OCI-LY3 (cell line): Measurements from ENCODE around the gene LDB2.

Experiments used
- H2AFZ ChIP-seq: fragments of 200-600, 300-600 bp; shearing (Covaris generic); 2 replicates; pipeline ENCODE4 v1.6.0; 2014; ENCODE audit warnings: antibody characterized with exemption, low read depth, low read length
- H3K27ac ChIP-seq: fragments of 200-600, 300-600 bp; sonication (generic); 2 replicates; pipeline ENCODE4 v1.5.1; 2014; ENCODE audit warnings: mild to moderate bottlenecking, low read length, moderate library complexity, mixed read lengths
- H3K27me3 ChIP-seq: fragments of 200-600, 300-600 bp; sonication (generic); 2 replicates; pipeline ENCODE4 v1.6.1; 2014; ENCODE audit warnings: low read depth, low read length, mixed read lengths
- H3K36me3 ChIP-seq: fragments of 200-600, 300-600 bp; sonication (generic); replicated peaks from 2 replicates; pipeline ENCODE3; 2014; ENCODE audit warnings: low read depth, low read length, mixed read lengths
- H3K4me1 ChIP-seq: fragments of 300-600, 200-600 bp; sonication (generic); 2 replicates; pipeline ENCODE4 v1.6.1; 2014; ENCODE audit warnings: low read length, mixed read lengths
- H3K4me2 ChIP-seq: fragments of 200-600, 300-600 bp; sonication (generic); 2 replicates; pipeline ENCODE4 v1.6.1; 2014; ENCODE audit warnings: low read length, mixed read lengths
- H3K4me3 ChIP-seq: fragments of 300-600, 200-600 bp; sonication (generic); 2 replicates; pipeline ENCODE4 v1.5.1; 2014; ENCODE audit warnings: antibody characterized with exemption, mild to moderate bottlenecking, low read length, moderate library complexity
- H3K79me2 ChIP-seq: fragments of 300-600, 200-600 bp; shearing (Covaris generic); 2 replicates; pipeline ENCODE4 v1.6.1; 2014; ENCODE audit warnings: mild to moderate bottlenecking, low read length, mixed read lengths
- H3K9ac ChIP-seq: fragments of 300-600, 200-600 bp; shearing (Covaris generic); 2 replicates; pipeline ENCODE4 v1.6.0; 2014; ENCODE audit warnings: mild to moderate bottlenecking, low read length, moderate library complexity
- H3K9me3 ChIP-seq: fragments of 200-600, 300-600 bp; shearing (Covaris generic); 2 replicates; pipeline ENCODE4 v1.6.1; 2014; ENCODE audit warnings: low read length, mixed read lengths; ENCODE audit not compliant: insufficient read depth
- H4K20me1 ChIP-seq: fragments of 200-600, 300-600 bp; sonication (generic); 2 replicates; pipeline ENCODE4 v1.6.1; 2016; ENCODE audit warnings: low read length, mixed read lengths; ENCODE audit not compliant: insufficient read depth
- EZH2phosphoT487 ChIP-seq: fragments of 200-600 bp; shearing (Covaris generic); IDR thresholded peaks from 2 replicates; pipeline ENCODE4 v1.6.1; 2018; ENCODE audit warnings: antibody characterized with exemption, mixed run types, low read depth
- TF ChIP-seq, protein P1 (sequence below): fragments of 200-600, 300-600 bp; sonication (generic); IDR thresholded peaks from 2 replicates; pipeline ENCODE4 v1.5.1; 2014; ENCODE audit warnings: antibody characterized with exemption, low read length, low read depth

Gene LDB2

DNA sequence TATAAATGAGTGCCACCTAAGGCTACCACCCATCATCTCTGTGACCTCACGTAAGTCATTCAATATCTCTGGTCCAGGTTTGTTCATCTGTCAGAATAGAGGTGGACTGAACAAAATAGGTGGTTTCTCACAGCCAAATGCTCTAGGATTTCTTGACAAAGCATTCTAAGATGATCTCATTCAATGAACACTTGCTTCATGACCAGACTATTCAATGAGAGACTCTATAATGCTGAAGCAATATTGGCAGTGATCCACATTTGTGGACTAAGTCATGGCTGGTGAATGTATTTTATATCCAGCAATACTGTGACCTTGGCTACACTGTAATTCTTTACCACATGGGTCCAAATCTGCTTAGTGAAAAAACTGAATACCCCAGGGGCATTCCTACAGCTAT lies 37.9 kb downstream of the LDB2 start:
- H3K9ac ChIP-seq, result no peak overlapping the region
- H3K79me2 ChIP-seq, result no peaks in the 10 kb centered on the region

DNA sequence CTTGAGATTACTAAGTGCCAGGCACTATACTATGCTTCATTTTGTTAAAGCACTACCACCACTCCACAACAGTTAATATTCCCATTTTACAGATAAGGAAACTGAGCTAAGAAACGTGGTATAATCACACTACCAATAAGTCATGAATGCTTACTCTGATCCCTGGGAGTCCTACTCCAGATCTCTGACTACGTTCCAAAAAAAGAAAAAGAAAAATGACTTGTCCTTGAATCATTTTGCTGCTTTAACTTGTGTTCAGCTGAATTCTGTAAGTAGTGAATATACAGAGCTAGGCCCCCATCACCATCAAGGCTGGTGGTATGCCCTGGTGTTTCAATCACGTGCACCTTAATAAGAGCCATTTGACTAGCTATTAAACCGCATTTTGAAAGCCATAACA lies 39.4 kb downstream of the LDB2 start:
- no peaks in the 10 kb centered on the region for H3K36me3 ChIP-seq
- no peaks in the 10 kb centered on the region for H3K27me3 ChIP-seq
- no peaks in the 10 kb centered on the region for H3K4me1 ChIP-seq
- H3K27ac ChIP-seq, result no peak overlapping the region
- no peak overlapping the region for H2AFZ ChIP-seq
- H3K9ac ChIP-seq, result no peak overlapping the region
- H3K4me2 ChIP-seq, result no peak overlapping the region
- no peaks in the 10 kb centered on the region for H3K9me3 ChIP-seq
- H4K20me1 ChIP-seq, result no peaks in the 10 kb centered on the region
- no peak overlapping the region for H3K4me3 ChIP-seq
- H3K79me2 ChIP-seq, result no peaks in the 10 kb centered on the region
- no peak for TF ChIP-seq EZH2phosphoT487
- TF ChIP-seq, protein P1, sequence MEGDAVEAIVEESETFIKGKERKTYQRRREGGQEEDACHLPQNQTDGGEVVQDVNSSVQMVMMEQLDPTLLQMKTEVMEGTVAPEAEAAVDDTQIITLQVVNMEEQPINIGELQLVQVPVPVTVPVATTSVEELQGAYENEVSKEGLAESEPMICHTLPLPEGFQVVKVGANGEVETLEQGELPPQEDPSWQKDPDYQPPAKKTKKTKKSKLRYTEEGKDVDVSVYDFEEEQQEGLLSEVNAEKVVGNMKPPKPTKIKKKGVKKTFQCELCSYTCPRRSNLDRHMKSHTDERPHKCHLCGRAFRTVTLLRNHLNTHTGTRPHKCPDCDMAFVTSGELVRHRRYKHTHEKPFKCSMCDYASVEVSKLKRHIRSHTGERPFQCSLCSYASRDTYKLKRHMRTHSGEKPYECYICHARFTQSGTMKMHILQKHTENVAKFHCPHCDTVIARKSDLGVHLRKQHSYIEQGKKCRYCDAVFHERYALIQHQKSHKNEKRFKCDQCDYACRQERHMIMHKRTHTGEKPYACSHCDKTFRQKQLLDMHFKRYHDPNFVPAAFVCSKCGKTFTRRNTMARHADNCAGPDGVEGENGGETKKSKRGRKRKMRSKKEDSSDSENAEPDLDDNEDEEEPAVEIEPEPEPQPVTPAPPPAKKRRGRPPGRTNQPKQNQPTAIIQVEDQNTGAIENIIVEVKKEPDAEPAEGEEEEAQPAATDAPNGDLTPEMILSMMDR, result no peak

More for the DNA sequence above, 37.9 kb downstream of the LDB2 start:
- Histone ChIP-seq H4K20me1 (no peaks in the 10 kb centered on the region), H3K27me3 (no peaks in the 10 kb centered on the region), H2AFZ (no peak overlapping the region), H3K36me3 (no peaks in the 10 kb centered on the region), H3K9me3 (no peaks in the 10 kb centered on the region), H3K4me1 (no peaks in the 10 kb centered on the region), H3K27ac (no peak overlapping the region), H3K4me3 (no peak overlapping the region), H3K4me2 (no peak overlapping the region)
- TF ChIP-seq, protein P1, result no peak
- no peak for TF ChIP-seq EZH2phosphoT487

- H3K4me3 ChIP-seq, result no peak overlapping the region
- TF ChIP-seq EZH2phosphoT487, result no peak
- TF ChIP-seq, protein P1, result no peak
- no peak overlapping the region for H3K9ac ChIP-seq
- no peaks in the 10 kb centered on the region for H3K27me3 ChIP-seq
- no peak overlapping the region for H2AFZ ChIP-seq
- H4K20me1 ChIP-seq, result no peaks in the 10 kb centered on the region
- no peak overlapping the region for H3K4me2 ChIP-seq
- H3K9me3 ChIP-seq, result no peaks in the 10 kb centered on the region
- H3K4me1 ChIP-seq, result no peaks in the 10 kb centered on the region
- no peaks in the 10 kb centered on the region for H3K36me3 ChIP-seq
- no peak overlapping the region for H3K27ac ChIP-seq
- H3K79me2 ChIP-seq, result no peaks in the 10 kb centered on the region
Measured at GRCh38 chr4:16858275-16858752, 40.1 kb downstream of the LDB2 start.

DNA sequence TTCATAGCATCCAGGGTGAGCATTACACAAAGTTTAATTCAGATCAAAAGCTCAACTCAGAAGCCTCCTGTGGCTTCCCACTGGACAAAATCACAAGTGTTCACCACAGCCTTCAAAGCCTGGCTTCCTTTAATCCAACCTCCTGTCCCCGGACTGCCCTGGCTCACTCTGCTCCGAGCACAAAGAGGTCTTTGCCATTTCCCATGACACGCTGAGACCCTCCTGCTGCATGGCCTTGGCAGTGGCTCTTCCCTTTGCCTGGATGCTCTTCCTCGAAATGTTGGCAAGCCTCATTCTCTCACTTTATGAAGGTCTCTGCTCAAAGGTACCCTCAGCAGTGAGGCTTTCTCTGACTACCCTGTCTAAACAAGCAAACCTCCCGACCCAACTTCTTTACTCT lies 41.0 kb downstream of the LDB2 start:
- no peaks in the 10 kb centered on the region for H3K79me2 ChIP-seq

More for the DNA sequence above, 41.0 kb downstream of the LDB2 start:
- Histone ChIP-seq H3K36me3 (no peaks in the 10 kb centered on the region), H3K9ac (no peak overlapping the region), H3K27me3 (no peaks in the 10 kb centered on the region), H2AFZ (no peak overlapping the region), H4K20me1 (no peaks in the 10 kb centered on the region), H3K4me3 (no peak overlapping the region), H3K27ac (no peak overlapping the region), H3K4me1 (no peaks in the 10 kb centered on the region), H3K9me3 (no peaks in the 10 kb centered on the region), H3K4me2 (no peak overlapping the region)
- TF ChIP-seq, protein P1, result no peak
- no peak for TF ChIP-seq EZH2phosphoT487
